Choroid plexus epithelial cell (primary cell): ENCODE measurements around the gene PARD3.

Experiments
- DNase-seq: peaks from one replicate; pipeline ENCODE4 v3.0.0-alpha.2; 2010; ENCODE audit warnings: low read depth
- H3K4me3 ChIP-seq: 2 replicates; pipeline ENCODE4 v1.5.1; 2011; ENCODE audit warnings: low read depth, mild to moderate bottlenecking, control low read depth, low read length, moderate library complexity
- CTCF ChIP-seq: conservative IDR thresholded peaks from 2 replicates; pipeline ENCODE4 v1.5.1; 2011; ENCODE audit warnings: low read depth, mild to moderate bottlenecking, control low read depth, inconsistent platforms, low read length, moderate library complexity

The PARD3 gene

DNA sequence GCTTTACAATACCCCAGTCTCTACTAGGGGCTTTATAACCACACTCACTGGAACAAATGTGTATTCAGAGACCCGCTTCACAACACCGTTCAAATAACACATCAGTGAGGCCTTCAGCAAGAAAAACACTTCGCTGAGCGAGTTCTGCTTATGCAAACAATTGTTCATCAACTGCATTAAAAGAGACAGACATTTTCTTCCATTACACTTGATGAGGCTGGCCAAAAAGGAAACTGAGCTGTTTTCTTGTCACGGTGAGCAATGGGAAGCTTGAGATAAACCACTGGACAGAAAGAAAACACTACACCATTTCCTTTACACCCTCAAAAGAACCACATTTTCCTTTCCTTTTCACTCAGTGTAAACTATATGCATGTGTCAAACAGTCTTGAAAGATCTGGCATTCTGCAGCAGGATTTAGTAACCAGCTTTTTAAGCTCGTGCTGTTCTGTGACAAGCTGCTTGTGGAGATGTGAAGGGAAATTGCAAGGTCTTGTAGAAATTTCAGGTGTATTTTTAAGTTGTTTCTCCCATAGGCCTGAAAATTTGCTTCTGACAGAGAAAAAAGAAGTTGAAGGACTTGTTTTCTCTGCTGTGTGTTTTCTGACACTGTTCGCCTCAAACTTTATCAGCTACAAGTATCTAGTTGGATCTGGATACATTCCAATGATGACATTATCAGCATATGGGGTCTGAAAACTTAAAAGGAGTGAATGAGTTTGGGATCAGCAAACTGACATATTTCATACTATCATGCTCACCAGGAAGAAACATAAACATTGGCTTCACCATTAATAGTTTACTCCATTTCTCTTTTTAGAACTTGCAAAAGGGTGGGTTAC lies 693.1 kb downstream of the PARD3 start:
- no peak overlapping the region for H3K4me3 ChIP-seq
- DNase-seq: peak; percentile 70
- TF ChIP-seq CTCF: no peak

DNA sequence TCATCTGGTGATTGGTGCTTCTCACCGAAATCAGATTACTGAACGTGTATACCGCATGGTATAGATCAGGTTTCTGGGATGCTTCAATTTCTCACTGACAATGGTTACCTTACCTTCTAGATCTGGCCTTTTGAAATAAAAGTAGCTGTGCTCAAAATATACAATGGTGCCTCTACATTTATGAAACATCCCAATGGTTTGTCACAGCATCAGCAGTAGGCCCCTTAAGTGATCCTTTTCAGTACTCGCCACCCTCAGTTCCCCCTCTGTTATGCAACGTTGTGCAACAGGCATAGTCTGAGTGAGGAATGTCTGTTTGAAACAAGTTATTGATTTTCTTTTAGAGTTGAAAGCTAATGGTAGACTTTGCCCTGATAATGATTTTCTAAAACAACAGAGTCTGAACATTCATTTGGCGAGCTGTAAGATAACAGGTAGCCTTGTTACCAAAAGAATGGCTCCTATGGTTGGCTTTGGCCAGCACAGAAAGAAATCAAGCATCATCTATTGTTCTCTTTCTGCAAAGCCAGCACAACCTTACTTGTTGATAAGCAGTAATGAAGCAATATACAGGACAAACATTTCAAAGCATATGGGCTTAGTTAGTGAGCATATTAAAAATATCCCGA lies 693.9 kb downstream of the PARD3 start:
- DNase-seq: no peak
- no peak for TF ChIP-seq CTCF

GRCh38 chr10:34119456-34119855 lies 695.6 kb downstream of the PARD3 start:
- no peak for TF ChIP-seq CTCF
- DNase-seq: no peak
- no peak overlapping the region for H3K4me3 ChIP-seq

More for the DNA sequence above, 693.9 kb downstream of the PARD3 start:
- H3K4me3 ChIP-seq: no peak overlapping the region

DNA sequence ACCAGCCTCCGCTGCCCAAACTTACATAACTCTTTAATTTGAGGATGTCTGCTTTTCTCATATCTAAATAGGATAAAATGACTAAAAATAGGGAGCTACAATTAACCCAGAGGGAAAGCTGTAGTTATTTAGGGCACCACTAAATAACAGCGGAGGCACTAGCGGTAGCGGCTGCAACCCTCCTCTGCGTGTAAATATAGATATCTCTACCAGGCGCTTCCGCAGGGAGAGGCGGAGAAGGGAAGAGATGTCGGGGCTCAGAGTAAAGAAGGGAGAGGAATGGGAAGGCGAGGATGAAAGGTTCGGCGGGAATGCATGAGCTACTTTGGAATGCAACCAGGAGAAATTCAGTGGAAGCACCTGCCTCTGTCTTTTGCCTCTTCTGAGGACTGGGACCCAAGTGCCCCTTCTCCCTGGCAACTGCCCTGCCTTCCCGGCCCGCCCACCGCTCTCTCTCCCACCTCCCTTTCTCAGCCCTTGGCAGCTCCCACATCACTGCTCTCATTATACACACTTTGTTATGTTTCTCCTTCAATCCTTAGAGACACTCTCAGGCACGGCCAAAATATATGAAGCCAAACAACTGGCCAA lies 698.3 kb downstream of the PARD3 start:
- H3K4me3 ChIP-seq: peak overlapping the region; percentile 26
- no peak for DNase-seq
- no peak for TF ChIP-seq CTCF

GRCh38 chr10:34116220-34116641 lies 698.9 kb downstream of the PARD3 start:
- peak; percentile 59 for TF ChIP-seq CTCF
- peak overlapping the region; percentile 14 for H3K4me3 ChIP-seq
- DNase-seq: peak; percentile 77

- TF ChIP-seq CTCF: no peak
- H3K4me3 ChIP-seq: no peak overlapping the region
- DNase-seq: no peak
Measured at GRCh38 chr10:34114914-34115313, 700.2 kb downstream of the PARD3 start.
